HG02943 (cell line): ENCODE data around the gene RAC2.
"Not testable (repeated sequence)": the region's sequence is repeated elsewhere in the genome, so short reads cannot be mapped to it uniquely, and the experiment has no call there.

Experiments used
- ATAC-seq: cut with Tn5 transposase; IDR thresholded peaks from one replicate; pipeline ENCODE4 v1.9.1; 2021; ENCODE audit warnings: mild to moderate bottlenecking, low read depth, moderate library complexity; ENCODE audit not compliant: unreplicated experiment

Gene RAC2

DNA sequence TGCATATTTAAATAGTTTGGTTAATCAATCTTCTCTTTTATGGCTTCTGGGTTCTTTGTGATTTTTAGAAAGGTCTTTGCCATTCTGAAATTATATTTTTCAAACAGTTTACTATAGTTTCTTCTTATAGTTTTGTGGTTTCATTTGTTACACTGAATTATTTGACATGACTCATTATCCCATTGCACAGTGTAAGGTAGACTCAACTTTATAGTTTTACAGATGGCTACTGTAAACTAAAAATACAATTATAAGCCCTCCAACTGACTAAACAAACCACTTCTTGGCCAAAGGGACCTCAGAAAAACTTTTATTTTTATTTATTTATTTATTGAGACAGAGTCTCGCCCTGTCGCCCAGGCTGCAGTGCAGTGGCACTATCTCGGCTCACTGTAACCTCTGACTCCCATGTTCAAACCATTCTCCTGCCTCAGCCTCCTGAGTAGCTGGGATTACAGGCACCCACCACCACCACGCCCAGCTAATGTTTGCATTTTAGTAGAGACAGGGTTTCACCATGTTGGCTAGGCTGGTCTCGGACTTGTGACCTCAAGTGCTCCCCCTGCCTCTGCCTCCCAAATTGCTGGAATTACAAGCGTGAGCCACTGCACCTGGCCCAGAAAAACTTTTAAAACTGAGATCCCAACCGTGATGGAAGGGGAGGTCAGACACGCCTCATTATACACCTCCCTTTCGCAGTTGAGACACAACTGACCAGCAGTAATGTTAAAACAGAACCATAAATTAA, 14.1 kb upstream of the RAC2 start:
- ATAC-seq: no peak

DNA sequence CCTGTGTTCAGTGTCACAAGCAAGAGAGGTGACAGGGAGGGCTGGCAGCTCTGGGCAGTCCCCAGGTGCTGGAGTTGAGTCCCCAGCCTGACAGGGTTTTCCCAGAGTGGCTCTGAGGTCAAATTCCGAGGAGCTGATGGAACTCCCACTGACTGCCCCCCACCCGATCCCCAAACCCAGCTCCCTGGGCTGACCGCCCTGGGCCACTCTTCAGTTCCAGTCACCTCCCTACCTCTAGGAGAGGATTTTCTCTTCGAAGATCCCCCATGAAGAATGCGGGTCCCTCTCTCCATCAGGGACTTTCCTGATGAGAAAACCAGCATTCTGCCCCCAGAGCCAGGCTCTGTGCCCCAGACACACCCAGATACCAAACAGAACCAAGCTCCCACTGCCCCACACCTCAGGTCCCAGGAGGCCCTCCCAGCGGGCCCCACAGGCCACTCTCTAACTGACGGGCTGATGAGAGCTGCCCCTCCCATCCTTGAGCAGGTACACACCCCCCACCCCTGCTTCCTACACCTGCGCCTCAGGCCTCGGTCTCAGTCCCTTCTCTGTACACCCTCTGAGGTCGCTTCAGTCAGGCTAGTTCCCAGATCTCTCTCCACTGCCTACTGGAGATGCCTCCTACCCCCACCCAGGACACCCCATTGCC, 12.1 kb upstream of the RAC2 start:
- ATAC-seq: no peak

DNA sequence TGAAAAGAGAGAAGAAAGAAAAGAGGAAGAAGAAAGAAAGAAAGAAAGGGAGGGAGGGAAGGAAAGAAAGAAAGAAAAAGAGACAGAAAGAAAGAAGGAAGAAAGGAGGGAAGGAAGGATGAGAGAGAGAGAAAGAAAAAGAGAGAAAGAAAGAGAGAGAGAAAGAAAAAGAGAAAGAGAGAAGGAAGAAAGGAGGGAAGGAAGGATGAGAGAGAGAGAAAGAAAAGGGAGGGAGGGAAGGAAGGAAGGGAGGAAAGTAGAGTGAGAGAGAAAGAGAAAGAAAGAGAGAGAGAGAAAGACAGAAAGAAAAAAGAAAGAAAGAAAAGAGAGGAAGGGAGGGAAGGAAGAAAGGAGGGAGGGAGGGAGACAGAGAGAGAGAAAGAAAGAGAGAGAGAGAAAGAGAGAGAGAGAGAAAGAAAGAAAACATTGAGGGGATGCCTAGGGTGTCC, 11.5 kb upstream of the RAC2 start:
- ATAC-seq: no peak

DNA sequence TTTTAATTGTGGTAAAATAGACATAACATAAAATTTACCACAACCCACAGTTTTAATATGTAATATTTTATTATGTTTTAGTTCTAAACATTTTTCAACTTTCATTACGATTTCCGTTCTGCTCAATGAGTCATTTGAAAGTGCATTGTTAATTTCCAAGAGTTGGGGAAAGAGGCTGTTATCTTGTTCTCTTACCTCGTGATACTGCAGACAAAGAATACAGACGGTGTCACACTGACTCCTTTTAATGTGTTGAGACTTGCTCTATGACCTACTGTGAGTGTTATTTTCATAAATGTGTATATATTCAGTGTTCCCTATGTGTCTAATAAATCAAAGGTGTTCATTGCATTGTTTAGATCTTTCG, 10.8 kb upstream of the RAC2 start:
- no peak for ATAC-seq

DNA sequence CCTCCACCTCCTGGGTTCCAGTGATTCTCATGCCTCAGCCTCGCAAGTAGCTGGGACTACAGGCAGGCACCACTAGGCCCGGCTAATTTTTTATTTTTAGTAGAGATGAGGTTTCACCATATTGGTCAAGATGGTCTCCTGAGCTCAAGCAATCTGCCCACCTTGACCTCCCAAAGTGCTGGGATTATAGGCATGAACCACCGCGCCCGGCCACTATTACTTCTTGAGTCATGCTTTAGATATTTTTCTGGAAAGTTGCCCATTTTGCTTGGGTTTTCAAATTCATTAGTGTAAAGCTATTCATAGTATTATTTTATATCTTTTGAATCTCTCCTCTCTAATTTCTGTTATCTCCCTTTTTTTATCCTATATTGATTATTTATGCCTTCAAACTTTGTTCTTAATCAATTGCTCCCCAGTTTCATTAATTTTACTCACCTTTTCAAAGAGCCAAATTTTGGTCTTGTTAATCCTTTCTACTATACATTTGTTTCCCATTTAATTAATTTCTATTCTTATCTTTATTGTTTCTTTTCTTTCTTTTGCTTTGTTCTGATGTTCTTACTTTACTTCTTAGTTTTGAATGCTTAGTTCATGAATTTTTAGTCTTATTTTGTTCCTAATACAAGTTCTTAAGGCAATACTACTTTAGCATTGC, 10.3 kb upstream of the RAC2 start:
- no peak for ATAC-seq

DNA sequence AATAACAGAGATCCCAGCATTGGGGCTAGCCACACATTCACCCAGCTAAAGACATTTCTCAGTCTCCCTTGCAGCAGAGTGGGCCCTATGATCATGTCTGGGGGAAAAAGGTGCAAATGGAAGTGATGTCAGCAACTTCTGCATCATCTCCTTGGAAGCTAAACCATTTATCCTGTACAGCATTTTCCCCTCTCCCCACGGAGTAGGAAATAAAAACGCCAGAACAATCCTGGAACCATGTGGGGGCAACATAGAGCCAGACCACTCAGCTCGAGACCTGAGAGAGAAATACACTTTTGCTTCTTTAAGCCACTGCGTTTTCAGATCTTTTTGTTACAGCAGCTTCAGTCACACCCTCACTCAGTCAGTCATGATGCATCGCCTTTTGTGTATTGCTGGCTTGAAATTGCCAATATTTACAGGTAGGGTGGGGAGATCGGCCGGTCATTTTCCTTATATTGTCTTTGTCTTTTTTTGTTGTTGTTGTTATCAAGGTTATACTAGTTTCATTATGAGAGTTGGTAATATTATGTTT, 9.1 kb upstream of the RAC2 start:
- no peak for ATAC-seq

DNA sequence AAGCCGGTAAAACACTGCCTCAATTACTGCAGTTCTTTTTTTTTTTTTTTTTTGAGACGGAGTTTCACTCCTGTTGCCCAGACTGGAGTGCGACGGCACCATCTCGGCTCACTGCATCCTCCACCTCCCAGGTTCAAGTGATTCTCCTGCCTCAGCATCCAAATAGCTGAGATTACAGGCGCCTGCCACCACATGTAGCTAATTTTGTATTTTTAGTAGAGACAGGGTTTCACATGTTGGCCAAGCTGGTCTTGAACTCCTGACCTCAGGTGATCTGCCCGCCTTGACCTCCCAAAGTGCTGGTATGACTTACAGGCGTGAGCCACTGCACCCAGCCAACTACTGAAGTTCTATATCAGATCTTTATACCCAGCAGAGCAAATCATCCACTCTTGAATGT, 7.8 kb upstream of the RAC2 start:
- not testable (repeated sequence) for ATAC-seq

DNA sequence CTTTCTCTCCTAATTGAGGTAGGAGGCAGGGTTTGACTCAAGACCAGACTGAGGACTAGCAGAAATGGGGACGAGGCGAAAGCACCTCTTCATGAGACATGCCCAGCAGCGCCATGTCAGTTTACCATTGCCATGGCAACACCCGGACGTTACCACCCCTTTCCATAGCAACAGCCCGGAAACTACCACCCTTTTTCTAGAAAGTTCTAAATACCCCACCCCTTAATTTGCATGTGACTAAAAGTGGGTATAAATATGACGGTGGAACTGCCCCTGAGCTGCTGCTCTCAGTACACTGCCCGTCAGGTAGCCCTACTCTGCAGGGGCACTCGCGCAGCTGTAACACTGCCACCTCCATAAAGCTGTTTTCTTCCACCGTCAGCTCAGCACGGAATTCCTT, 5.9 kb upstream of the RAC2 start:
- no peak for ATAC-seq

DNA sequence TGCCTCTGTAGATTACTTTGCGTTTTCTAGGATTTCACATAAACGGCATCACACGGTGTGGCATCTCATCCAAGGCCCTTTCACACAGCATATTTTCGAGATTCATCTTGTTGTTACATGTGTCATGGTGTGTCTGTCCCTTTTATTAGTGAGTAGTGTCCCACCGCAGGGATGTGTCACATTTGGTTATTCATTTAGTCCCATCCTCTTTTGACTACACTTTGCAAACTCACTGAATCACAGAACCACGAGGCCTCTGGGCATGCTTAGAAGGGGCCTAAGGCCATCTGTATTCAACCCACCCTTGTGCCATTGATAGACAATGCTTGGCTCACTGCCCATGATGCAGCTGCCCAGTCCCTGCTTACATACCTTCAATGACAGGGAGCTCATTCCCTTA, 4.2 kb upstream of the RAC2 start:
- no peak for ATAC-seq

DNA sequence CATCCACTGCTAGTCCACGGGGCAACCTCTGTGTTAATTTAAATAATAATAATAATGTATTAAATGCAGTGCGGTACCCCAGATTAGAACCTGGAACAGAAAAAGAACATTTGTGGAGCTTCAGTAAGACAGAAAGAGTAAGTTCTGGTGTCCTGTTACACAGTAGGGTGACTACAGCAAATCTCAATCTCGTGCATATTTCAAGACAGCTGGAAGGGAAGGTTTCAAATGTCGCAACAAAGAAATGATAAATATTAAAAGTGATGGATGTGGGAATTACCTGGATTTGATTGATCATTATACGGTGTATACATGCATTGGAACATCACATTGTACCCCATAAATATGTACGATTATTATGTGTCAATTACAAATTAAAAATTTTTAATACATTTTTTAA, 1.7 kb upstream of the RAC2 start:
- no peak for ATAC-seq

DNA sequence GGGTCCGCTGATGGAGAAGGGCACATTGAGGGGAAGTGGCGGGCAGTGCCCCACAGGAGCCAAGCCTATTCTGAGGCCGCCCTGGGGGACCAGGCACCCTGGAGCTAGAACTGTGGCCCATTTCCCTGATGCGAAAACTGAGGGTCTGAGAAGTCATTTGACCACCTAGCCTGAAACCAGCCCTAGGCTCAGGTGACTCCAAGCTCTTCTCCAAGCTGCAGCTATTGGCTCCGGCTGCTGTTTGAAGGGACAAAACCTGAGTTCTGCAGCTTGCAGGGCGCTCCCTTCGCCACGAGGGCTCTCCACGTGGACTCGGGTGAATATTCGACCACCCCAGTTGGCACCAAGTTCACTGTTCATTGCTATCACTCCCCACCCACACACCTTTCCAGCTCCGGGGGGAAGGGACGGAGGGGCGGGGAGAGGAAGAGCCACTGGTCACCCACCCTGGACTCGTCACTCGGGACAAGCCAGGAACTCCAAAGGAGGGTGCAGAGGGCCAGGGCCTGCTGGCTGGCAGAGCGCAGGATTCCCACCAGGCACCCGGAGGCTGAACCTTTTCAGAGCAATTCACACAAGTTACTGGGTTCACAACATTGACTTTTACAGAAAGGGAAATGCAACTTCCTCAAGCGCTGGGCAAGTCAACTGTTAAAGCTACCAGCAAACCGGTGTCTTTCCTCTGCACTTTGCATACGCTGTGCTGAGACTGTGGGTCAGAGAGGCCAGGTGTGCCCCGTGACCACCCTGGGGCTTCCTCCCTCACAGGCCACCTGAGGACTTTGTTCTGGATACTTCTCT, 1.1 kb upstream of the RAC2 start:
- no peak for ATAC-seq

DNA sequence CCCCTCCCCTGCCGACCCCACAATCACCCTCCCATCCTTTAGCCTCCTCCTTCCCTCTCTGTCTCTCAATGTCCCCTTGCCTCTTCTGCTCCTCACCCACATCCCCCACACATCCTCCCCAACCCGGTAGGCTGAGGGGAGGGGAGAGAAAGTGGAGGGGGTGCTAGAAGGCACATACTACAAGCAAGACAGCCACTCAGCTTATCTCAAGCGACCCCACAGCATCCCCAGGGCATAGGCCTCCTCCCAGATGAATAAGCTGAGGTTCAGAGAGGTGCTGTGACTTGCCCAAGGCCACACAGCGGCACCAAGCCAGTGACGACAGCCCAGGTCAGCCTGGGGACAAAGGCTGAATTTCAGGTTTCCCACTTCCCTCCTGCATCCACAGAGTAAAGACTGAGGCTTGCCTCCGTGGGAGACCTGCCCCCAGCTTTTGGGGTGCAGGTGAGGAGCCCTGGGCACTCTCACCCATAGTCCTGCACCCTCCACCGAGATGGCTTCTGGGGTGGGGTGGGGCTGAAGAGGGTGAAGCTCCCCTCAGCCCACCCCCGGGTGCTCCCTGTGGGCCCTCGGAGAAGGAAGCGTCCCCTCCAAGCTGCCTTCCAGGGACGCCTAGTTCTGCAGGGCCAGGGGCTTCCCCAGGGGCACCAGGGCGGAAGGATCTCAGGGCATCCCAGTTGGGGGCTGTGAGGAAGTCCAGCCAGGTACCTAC, 511 bp downstream of the RAC2 start:
- no peak for ATAC-seq

DNA sequence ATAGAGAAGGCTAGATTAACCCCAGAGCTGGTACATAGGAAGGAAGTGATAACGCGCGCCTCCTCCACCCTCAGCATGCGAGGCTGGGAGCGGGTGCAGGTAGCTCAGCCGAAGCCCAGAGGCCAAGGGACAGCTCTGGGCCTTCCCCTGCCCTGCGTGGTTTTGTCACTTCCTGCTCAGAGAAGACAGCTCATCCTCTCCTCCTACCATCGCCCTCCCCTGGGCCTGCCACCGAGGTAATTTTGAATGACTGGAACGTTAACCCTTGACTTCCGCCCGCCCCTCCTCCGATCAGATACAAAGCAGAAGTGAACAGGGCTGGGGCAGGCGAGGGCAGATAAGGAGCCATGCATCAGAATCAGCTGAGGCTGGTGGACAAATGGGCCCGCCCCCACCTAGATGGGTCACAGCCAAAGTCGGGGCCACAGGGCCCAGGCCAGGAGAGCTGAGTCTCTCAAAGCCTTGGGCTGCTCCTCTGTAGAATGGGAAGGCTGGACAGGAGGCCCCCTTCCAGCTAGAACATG, 1.6 kb downstream of the RAC2 start:
- no peak for ATAC-seq

DNA sequence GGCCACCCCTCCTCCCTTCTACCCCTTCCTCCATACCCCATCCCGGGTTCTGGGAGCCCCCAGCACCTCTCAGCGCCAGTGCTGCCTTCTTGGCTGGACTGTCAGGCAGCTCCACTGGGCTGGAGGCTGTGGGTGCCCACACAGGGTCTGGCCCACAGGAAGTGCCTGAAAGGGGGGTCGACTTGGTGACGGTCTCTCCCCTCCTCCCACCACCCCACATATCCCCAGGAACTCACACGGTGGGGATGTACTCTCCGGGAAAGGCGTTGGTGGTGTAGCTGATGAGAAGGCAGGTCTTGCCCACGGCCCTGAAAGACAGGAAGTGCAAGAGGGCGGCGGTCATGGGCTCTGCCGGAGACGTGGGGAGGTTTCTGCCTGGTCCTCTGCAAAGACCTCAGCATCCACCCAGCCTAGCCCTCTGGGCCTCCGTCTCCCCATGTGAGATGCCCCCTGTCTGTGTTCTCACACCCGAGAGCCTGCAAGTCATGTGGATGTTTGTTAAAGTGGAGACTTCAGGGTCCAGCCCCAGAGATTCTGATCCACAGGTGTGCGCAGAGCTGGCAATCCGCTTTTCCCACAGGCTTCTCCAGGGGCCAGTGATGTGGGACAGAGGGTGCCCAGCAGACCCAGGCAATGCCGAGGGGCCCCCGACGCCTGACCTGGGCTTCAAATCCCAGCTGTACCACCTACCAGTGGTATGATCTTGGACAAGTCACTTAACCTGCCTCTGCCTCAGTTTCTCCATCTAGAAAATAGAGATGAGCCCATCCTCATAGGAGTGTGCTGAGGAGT, 2.5 kb downstream of the RAC2 start:
- no peak for ATAC-seq

DNA sequence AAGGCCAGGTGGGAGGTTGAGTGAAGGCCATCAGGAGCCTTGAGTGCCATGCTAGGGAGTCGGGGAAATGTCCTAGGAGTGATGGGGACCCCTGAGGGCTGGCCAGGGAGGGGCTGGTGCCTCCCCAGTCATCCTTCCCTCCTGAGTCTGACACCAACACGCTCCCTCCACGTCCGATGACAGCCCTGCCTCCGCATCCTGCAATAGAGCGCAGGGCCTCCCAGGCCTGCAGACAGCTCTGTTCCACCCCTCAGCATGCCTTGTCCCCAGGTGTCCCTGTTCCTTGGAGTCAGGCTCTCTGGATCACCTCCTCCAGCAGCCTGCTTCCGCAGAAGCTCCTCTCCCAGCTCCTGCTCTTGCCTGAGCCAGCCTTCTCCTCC, 3.1 kb downstream of the RAC2 start:
- ATAC-seq: no peak

DNA sequence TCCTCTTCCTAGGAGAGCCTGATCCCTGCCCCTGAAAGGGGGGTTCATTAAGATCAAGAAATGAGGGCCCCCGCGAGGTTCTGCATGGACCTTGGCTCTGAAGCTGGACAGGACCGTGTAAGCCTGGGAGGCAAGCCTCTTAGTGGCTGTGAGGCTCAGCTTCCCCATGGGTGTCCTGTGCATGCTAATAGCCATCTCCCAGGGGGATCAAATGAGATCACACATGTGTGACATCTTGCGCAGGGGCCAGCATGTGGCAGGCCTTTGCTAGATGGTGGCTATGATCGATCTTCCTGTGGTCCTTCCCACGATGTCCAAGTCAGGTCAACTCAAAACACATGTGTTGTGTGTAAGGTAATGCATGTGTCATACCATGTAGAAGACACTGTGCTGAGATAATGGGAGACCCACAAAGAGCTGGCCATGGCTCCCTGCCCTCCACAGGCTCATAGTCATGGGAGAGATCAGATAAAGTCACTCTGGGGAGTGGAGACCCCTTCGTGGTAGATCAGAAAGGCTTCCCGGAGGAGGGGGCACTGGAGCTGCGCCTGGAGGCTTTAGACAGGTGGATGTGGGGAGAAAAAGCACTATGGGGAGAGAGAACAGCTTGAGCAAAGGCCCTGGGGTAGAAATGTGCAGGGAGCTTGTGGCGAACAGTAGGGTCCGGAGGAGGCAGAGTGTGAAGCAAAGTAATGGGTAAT, 3.7 kb downstream of the RAC2 start:
- ATAC-seq: no peak

DNA sequence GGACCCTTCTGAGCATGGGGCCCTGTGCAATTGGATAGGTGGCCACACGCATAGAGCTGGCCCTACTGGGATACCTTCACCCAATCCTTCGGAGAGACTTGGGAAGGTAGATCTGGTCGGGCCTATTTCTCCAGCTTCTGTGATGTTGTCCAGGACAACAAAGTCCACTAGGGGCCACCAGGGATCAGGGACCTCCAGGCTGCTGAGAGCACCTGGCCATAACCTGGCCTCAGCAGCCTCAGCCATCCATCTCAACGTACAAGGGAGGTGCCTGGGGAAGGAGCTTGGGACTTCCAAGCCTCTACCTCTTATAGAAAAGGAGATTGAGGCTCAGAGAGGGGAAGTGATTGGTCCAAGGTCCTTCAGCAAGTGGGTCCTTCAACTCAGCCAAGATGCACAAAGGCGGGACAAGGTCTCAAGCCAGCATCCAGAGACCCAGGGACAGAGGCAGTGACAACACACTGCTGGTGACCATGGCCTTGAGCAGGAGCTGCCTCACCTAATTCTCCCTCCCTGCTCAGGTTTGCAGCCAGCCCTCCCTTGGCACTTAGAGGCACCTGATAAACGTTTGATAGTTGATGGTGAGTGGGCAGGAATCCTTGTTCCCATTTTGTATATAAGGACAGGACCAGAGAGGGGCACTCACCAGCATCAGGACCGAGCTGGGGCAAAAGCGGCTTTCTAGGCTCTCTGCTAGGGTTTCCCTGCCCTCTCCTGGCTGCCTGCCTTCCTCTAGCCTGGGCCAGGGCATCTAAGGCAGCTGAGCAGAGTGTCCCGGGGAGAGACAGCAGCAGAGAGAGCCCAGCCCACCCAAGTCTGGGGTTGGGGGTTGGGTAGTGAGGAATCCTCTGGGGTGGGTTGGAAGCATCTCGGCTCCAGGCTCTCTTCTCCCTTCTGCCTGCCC, 4.5 kb downstream of the RAC2 start:
- ATAC-seq: no peak
